Measurements from ENCODE around the gene ARAP3.

Gene ARAP3

GRCh38 chr5:141665995-141666940 is 15.8 kb downstream of the ARAP3 start:
- no peak for DNase-seq

- DNase-seq, result peak; percentile 35
Measured at GRCh38 chr5:141664733-141665461, 17.1 kb downstream of the ARAP3 start.

GRCh38 chr5:141663506-141663905 is 18.5 kb downstream of the ARAP3 start:
- DNase-seq, result no peak

GRCh38 chr5:141662028-141662427 is 20.0 kb downstream of the ARAP3 start:
- DNase-seq, result no peak

GRCh38 chr5:141657937-141658545 is 24.0 kb downstream of the ARAP3 start:
- DNase-seq, result no peak

GRCh38 chr5:141657404-141657803 is 24.6 kb downstream of the ARAP3 start:
- no peak for DNase-seq

- DNase-seq, result no peak
Measured at GRCh38 chr5:141656396-141656795, 25.6 kb downstream of the ARAP3 start.

GRCh38 chr5:141655020-141655419 is 27.0 kb downstream of the ARAP3 start:
- no peak for DNase-seq

GRCh38 chr5:141654298-141654697 is 27.7 kb downstream of the ARAP3 start:
- DNase-seq, result no peak

- DNase-seq, result no peak
Measured at GRCh38 chr5:141651728-141652105, 30.3 kb downstream of the ARAP3 start.

GRCh38 chr5:141650851-141651727 is 30.9 kb downstream of the ARAP3 start, which contains the start of gene FCHSD1:
FCHSD1 (minus strand) TSS chr5:141651418; CDS start chr5:141651368, 50 bp downstream.
- peak; percentile 43 for DNase-seq

- no peak for DNase-seq
Measured at GRCh38 chr5:141649972-141650371, 32.1 kb downstream of the ARAP3 start.

GRCh38 chr5:141649056-141649688 is 32.9 kb downstream of the ARAP3 start:
- no peak for DNase-seq

GRCh38 chr5:141647851-141648250 is 34.2 kb downstream of the ARAP3 start:
- no peak for DNase-seq

- no peak for DNase-seq
Measured at GRCh38 chr5:141647242-141647641, 34.8 kb downstream of the ARAP3 start.

- no peak for DNase-seq
Measured at GRCh38 chr5:141646026-141646425, 36.0 kb downstream of the ARAP3 start.

- no peak for DNase-seq
Measured at GRCh38 chr5:141641634-141642267, 40.3 kb downstream of the ARAP3 start.

GRCh38 chr5:141640698-141641097 is 41.3 kb downstream of the ARAP3 start:
- DNase-seq, result no peak

- DNase-seq, result no peak
Measured at GRCh38 chr5:141640051-141640415, 42.0 kb downstream of the ARAP3 start.

GRCh38 chr5:141639357-141640050 is 42.5 kb downstream of the ARAP3 start:
- DNase-seq, result no peak

- DNase-seq, result no peak
Measured at GRCh38 chr5:141638771-141639170, 43.3 kb downstream of the ARAP3 start.

All from NCI-H1436 (cell line).